Loucy (cell line): ENCODE measurements around the gene UBE2Q2.
"Not testable (repeated sequence)": the region's sequence is repeated elsewhere in the genome, so short reads cannot be mapped to it uniquely, and the experiment has no call there.

Experiments used
- H2AFZ ChIP-seq: fragments of 200-600 bp; sonication (generic); 2 replicates; pipeline ENCODE4 v1.6.0; 2016; ENCODE audit warnings: antibody characterized with exemption, mild to moderate bottlenecking, low read length, moderate library complexity
- H3F3A ChIP-seq: fragments of 200-600 bp; 2 replicates; pipeline ENCODE4 v1.6.0; 2016; ENCODE audit warnings: antibody characterized with exemption, low read depth, mild to moderate bottlenecking
- H3K27me3 ChIP-seq: fragments of 200-600 bp; sonication (generic); 2 replicates; pipeline ENCODE4 v1.6.1; 2014; ENCODE audit warnings: low read length, mild to moderate bottlenecking; ENCODE audit not compliant: insufficient read depth, poor library complexity, severe bottlenecking
- H3K36me3 ChIP-seq: fragments of 200-600 bp; sonication (generic); 2 replicates; pipeline ENCODE4 v1.6.1; 2016; ENCODE audit warnings: low read length; ENCODE audit not compliant: insufficient read depth
- H3K4me1 ChIP-seq: fragments of 200-600 bp; sonication (generic); 2 replicates; pipeline ENCODE4 v1.5.1; 2014; ENCODE audit warnings: low read length, mild to moderate bottlenecking; ENCODE audit not compliant: insufficient read depth, poor library complexity, severe bottlenecking
- H3K4me2 ChIP-seq: fragments of 200-600 bp; sonication (generic); 2 replicates; pipeline ENCODE4 v1.6.0; 2014; ENCODE audit warnings: antibody characterized with exemption, low read length, low read depth, mild to moderate bottlenecking; ENCODE audit not compliant: poor library complexity, severe bottlenecking
- H3K4me3 ChIP-seq: fragments of 200-600 bp; sonication (generic); 2 replicates; pipeline ENCODE4 v1.5.1; 2014; ENCODE audit warnings: low read length, mild to moderate bottlenecking, mixed read lengths; ENCODE audit not compliant: poor library complexity, severe bottlenecking
- H3K79me2 ChIP-seq: fragments of 200-600 bp; sonication (generic); 2 replicates; pipeline ENCODE4 v1.6.1; 2014; ENCODE audit warnings: low read length; ENCODE audit not compliant: insufficient read depth
- H3K9ac ChIP-seq: fragments of 200-600 bp; sonication (generic); 2 replicates; pipeline ENCODE4 v1.6.0; 2014; ENCODE audit warnings: mild to moderate bottlenecking, low read depth, low read length, moderate library complexity; ENCODE audit not compliant: poor library complexity, severe bottlenecking
- H3K9me2 ChIP-seq: fragments of 200-600 bp; sonication (generic); replicated peaks from 2 replicates; pipeline ENCODE4 v1.6.1; 2016; ENCODE audit warnings: low read depth, low read length, mixed read lengths
- H3K9me3 ChIP-seq: fragments of 200-600 bp; sonication (generic); 2 replicates; pipeline ENCODE4 v1.6.1; 2014; ENCODE audit warnings: mild to moderate bottlenecking, antibody characterized with exemption, low read length, low read depth; ENCODE audit not compliant: insufficient read depth
- H4K20me1 ChIP-seq: fragments of 200-600 bp; sonication (generic); 2 replicates; pipeline ENCODE4 v1.6.0; 2014; ENCODE audit warnings: antibody characterized with exemption, low read length, mild to moderate bottlenecking; ENCODE audit not compliant: insufficient read depth, poor library complexity, severe bottlenecking
- EZH2phosphoT487 ChIP-seq: fragments of 200-600 bp; IDR thresholded peaks from 2 replicates; pipeline ENCODE4 v1.6.1; 2018; ENCODE audit warnings: antibody characterized with exemption, mild to moderate bottlenecking, moderate library complexity, borderline replicate concordance
- TF ChIP-seq, protein P1 (sequence below): fragments of 200-600 bp; sonication (generic); conservative IDR thresholded peaks from 2 replicates; pipeline ENCODE4 v1.5.1; 2014; ENCODE audit warnings: mild to moderate bottlenecking, antibody characterized with exemption, low read length

Gene UBE2Q2

GRCh38 chr15:75903331-75904239 lies 60.3 kb downstream of the UBE2Q2 start, which contains the start of gene FBXO22:
TSS of gene FBXO22 (plus strand) at chr15:75903878. CDS start at chr15:75903964, 86 bp downstream.
- Histone ChIP-seq H3K79me2 (peaks cover 30% of the 10 kb centered on the region), H2AFZ (peak within 1 kb of the TSS; percentile 82)

GRCh38 chr15:75905231-75905630 lies 62.0 kb downstream of the UBE2Q2 start:
- H3K4me1 ChIP-seq, result peaks cover 17% of the 10 kb centered on the region
- H3K4me2 ChIP-seq, result peak overlapping the region; percentile 76
- peaks cover 30% of the 10 kb centered on the region for H3K79me2 ChIP-seq
- no peaks in the 10 kb centered on the region for H3K9me2 ChIP-seq
- no peak overlapping the region for H2AFZ ChIP-seq
- no peaks in the 10 kb centered on the region for H3F3A ChIP-seq
- H4K20me1 ChIP-seq, result peaks cover 5% of the 10 kb centered on the region
- H3K9ac ChIP-seq, result no peak overlapping the region
- H3K9me3 ChIP-seq, result no peaks in the 10 kb centered on the region
- H3K4me3 ChIP-seq, result peak overlapping the region; percentile 80
- peaks cover 17% of the 10 kb centered on the region; the same call in 1 of the 2 replicates for H3K36me3 ChIP-seq
- TF ChIP-seq EZH2phosphoT487, result no peak
- TF ChIP-seq, protein P1, sequence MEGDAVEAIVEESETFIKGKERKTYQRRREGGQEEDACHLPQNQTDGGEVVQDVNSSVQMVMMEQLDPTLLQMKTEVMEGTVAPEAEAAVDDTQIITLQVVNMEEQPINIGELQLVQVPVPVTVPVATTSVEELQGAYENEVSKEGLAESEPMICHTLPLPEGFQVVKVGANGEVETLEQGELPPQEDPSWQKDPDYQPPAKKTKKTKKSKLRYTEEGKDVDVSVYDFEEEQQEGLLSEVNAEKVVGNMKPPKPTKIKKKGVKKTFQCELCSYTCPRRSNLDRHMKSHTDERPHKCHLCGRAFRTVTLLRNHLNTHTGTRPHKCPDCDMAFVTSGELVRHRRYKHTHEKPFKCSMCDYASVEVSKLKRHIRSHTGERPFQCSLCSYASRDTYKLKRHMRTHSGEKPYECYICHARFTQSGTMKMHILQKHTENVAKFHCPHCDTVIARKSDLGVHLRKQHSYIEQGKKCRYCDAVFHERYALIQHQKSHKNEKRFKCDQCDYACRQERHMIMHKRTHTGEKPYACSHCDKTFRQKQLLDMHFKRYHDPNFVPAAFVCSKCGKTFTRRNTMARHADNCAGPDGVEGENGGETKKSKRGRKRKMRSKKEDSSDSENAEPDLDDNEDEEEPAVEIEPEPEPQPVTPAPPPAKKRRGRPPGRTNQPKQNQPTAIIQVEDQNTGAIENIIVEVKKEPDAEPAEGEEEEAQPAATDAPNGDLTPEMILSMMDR, result no peak
- H3K27me3 ChIP-seq, result no peaks in the 10 kb centered on the region

More at GRCh38 chr15:75903331-75904239, 60.3 kb downstream of the UBE2Q2 start, which contains the start of gene FBXO22:
- peaks cover 30% of the 10 kb centered on the region for H3K36me3 ChIP-seq
- TF ChIP-seq, protein P1, result no peak
- TF ChIP-seq EZH2phosphoT487, result no peak
- H3K9me2 ChIP-seq, result no peaks in the 10 kb centered on the region
- peaks cover 12% of the 10 kb centered on the region for H3K4me1 ChIP-seq
- no peaks in the 10 kb centered on the region for H3K27me3 ChIP-seq
- H4K20me1 ChIP-seq, result peaks cover 5% of the 10 kb centered on the region
- H3K9ac ChIP-seq, result peak within 1 kb of the TSS; percentile 95
- no peaks in the 10 kb centered on the region for H3K9me3 ChIP-seq
- H3K4me3 ChIP-seq, result peak within 1 kb of the TSS; percentile 80
- no peaks in the 10 kb centered on the region for H3F3A ChIP-seq
- H3K4me2 ChIP-seq, result peak within 1 kb of the TSS; percentile 76

GRCh38 chr15:75910355-75910754 lies 67.1 kb downstream of the UBE2Q2 start:
- H3K4me3 ChIP-seq, H3K4me2 ChIP-seq, H3K9me3 ChIP-seq, H3F3A ChIP-seq, H2AFZ ChIP-seq, H3K9me2 ChIP-seq, H3K9ac ChIP-seq, H3K27me3 ChIP-seq, H4K20me1 ChIP-seq: not testable (repeated sequence)
- Histone ChIP-seq H3K36me3 (peaks cover 16% of the 10 kb centered on the region; the same call in 1 of the 2 replicates), H3K4me1 (peaks cover 12% of the 10 kb centered on the region), H3K79me2 (peaks cover 32% of the 10 kb centered on the region)
